Activated CD4-positive, CD25-positive, alpha-beta regulatory T cell treated with anti-CD3 and anti-CD28 coated beads, Interleukin-2, amount 50 U/mL, for 16 hours (primary cell): ENCODE measurements around the gene CSRP1.
"Not testable (repeated sequence)": the region's sequence is repeated elsewhere in the genome, so short reads cannot be mapped to it uniquely, and the experiment has no call there.

Source experiments
- DNase-seq: peaks from one replicate; pipeline ENCODE4 v3.0.0-alpha.2; 2020; ENCODE audit warnings: low read depth, low spot score

CSRP1 gene

GRCh38 chr1:201478666-201479065 lies 28.3 kb downstream of the CSRP1 start:
- not testable (repeated sequence) for DNase-seq

GRCh38 chr1:201476670-201477344 lies 30.1 kb downstream of the CSRP1 start:
- no peak for DNase-seq

- DNase-seq: no peak
Observed at GRCh38 chr1:201475915-201476669, 30.8 kb downstream of the CSRP1 start.

GRCh38 chr1:201475130-201475529 lies 31.8 kb downstream of the CSRP1 start:
- DNase-seq: no peak

- no peak for DNase-seq
Observed at GRCh38 chr1:201473296-201473695, 33.6 kb downstream of the CSRP1 start.

GRCh38 chr1:201472321-201472720 lies 34.6 kb downstream of the CSRP1 start:
- DNase-seq: not testable (repeated sequence)

GRCh38 chr1:201471772-201472171 lies 35.2 kb downstream of the CSRP1 start:
- no peak for DNase-seq

GRCh38 chr1:201470581-201470980 lies 36.3 kb downstream of the CSRP1 start:
- DNase-seq: no peak

- no peak for DNase-seq
Observed at GRCh38 chr1:201469645-201470074, 37.3 kb downstream of the CSRP1 start.

- no peak for DNase-seq
Observed at GRCh38 chr1:201468844-201469644, 37.9 kb downstream of the CSRP1 start, which contains the start of gene PHLDA3. Gene PHLDA3 (minus strand): TSS chr1:201469188. CDS start chr1:201468786, 402 bp downstream.

- DNase-seq: no peak
Observed at GRCh38 chr1:201468501-201468843, 38.5 kb downstream of the CSRP1 start.

- no peak for DNase-seq
Observed at GRCh38 chr1:201466492-201466891, 40.4 kb downstream of the CSRP1 start.

- DNase-seq: no peak
Observed at GRCh38 chr1:201465698-201466290, 41.1 kb downstream of the CSRP1 start.

GRCh38 chr1:201463071-201463552 lies 43.8 kb downstream of the CSRP1 start:
- DNase-seq: no peak

- no peak for DNase-seq
Observed at GRCh38 chr1:201461645-201462441, 45.1 kb downstream of the CSRP1 start.

- no peak for DNase-seq
Observed at GRCh38 chr1:201460814-201461644, 45.9 kb downstream of the CSRP1 start.

- no peak for DNase-seq
Observed at GRCh38 chr1:201459775-201460174, 47.1 kb downstream of the CSRP1 start.

GRCh38 chr1:201459052-201459451 lies 47.9 kb downstream of the CSRP1 start:
- no peak for DNase-seq

- no peak for DNase-seq
Observed at GRCh38 chr1:201457508-201457960, 49.4 kb downstream of the CSRP1 start.
